ENCODE measurements around the gene OR2M5.

OR2M5 gene

GRCh38 chr1:248144513-248145198 is at the start of gene OR2M5:
TSS of gene OR2M5 (plus strand) at chr1:248145148. CDS start at chr1:248145148, 0 bp downstream.
- no peak for DNase-seq

GRCh38 chr1:248098529-248098928 is 46.4 kb upstream of the OR2M5 start:
- DNase-seq, result no peak

- DNase-seq, result no peak
Measured at GRCh38 chr1:248102847-248103246, 42.1 kb upstream of the OR2M5 start.

GRCh38 chr1:248111157-248111556 is 33.8 kb upstream of the OR2M5 start:
- DNase-seq, result no peak

- DNase-seq, result no peak
Measured at GRCh38 chr1:248114890-248115289, 30.1 kb upstream of the OR2M5 start.

- no peak for DNase-seq
Measured at GRCh38 chr1:248127653-248128052, 17.3 kb upstream of the OR2M5 start.

- no peak for DNase-seq
Measured at GRCh38 chr1:248136811-248137210, 8.1 kb upstream of the OR2M5 start.

- no peak for DNase-seq
Measured at GRCh38 chr1:248140846-248141245, 4.1 kb upstream of the OR2M5 start.

- no peak for DNase-seq
Measured at GRCh38 chr1:248143311-248143710, 1.6 kb upstream of the OR2M5 start.

GRCh38 chr1:248152056-248152827 is 7.3 kb downstream of the OR2M5 start:
- DNase-seq, result no peak

- DNase-seq, result no peak
Measured at GRCh38 chr1:248155927-248156326, 11.0 kb downstream of the OR2M5 start.

- DNase-seq, result no peak
Measured at GRCh38 chr1:248158758-248159157, 13.8 kb downstream of the OR2M5 start.

- no peak for DNase-seq
Measured at GRCh38 chr1:248164031-248164430, 19.1 kb downstream of the OR2M5 start.

- no peak for DNase-seq
Measured at GRCh38 chr1:248165186-248165585, 20.2 kb downstream of the OR2M5 start.

- DNase-seq, result no peak
Measured at GRCh38 chr1:248174521-248174920, 29.6 kb downstream of the OR2M5 start, which contains the start of gene OR2M2. TSS of gene OR2M2 (plus strand) at chr1:248174821. CDS start at chr1:248179986, 5,165 bp downstream.

GRCh38 chr1:248183996-248184395 is 39.0 kb downstream of the OR2M5 start:
- DNase-seq, result no peak

- no peak for DNase-seq
Measured at GRCh38 chr1:248187363-248187762, 42.4 kb downstream of the OR2M5 start.

GRCh38 chr1:248189026-248189425 is 44.1 kb downstream of the OR2M5 start:
- no peak for DNase-seq

- no peak for DNase-seq
Measured at GRCh38 chr1:248194117-248194516, 49.2 kb downstream of the OR2M5 start.
